Renal pelvis (tissue), 4 donors: ENCODE measurements around the gene KIAA0753. TPM values are rescaled to one million over a fixed set of nuclear protein-coding genes. Genes with fewer than 3 reads are reported as not detected.

ENCODE experiments used
- DNase-seq: peaks from one replicate; pipeline ENCODE4 v3.0.0-alpha.2; 2013
- polyA plus RNA-seq, 3 donors: library from polyadenylated mRNA; unstranded; fragments of 120-200 nt; gene quantifications; one replicate each; pipeline ENCODE4 v1.2.1, GENCODE V29; 2013; ENCODE audit not compliant: insufficient read length in 3 of 3

The KIAA0753 gene
- polyA plus RNA-seq, 3 donors, result 34.4 to 46.2 (median 41.4) TPM

GRCh38 chr17:6643451-6644125 lies 3.1 kb upstream of the KIAA0753 start:
- DNase-seq, result no peak

GRCh38 chr17:6642592-6642991 lies 2.1 kb upstream of the KIAA0753 start:
- DNase-seq, result no peak

GRCh38 chr17:6641247-6641863 lies 844 bp upstream of the KIAA0753 start:
- DNase-seq, result no peak

GRCh38 chr17:6639586-6640535 lies 650 bp downstream of the KIAA0753 start:
- no peak for DNase-seq

GRCh38 chr17:6639014-6639585 lies 1.4 kb downstream of the KIAA0753 start:
- DNase-seq, result no peak

GRCh38 chr17:6638046-6638908 lies 2.2 kb downstream of the KIAA0753 start:
- DNase-seq, result no peak

GRCh38 chr17:6637458-6637840 lies 3.1 kb downstream of the KIAA0753 start:
- DNase-seq, result no peak

- no peak for DNase-seq
Measured at GRCh38 chr17:6636616-6637457, 3.7 kb downstream of the KIAA0753 start.

- DNase-seq, result no peak
Measured at GRCh38 chr17:6636105-6636504, 4.4 kb downstream of the KIAA0753 start.

GRCh38 chr17:6633263-6633662 lies 7.2 kb downstream of the KIAA0753 start:
- no peak for DNase-seq

GRCh38 chr17:6632530-6632929 lies 8.0 kb downstream of the KIAA0753 start:
- no peak for DNase-seq

GRCh38 chr17:6630390-6630789 lies 10.1 kb downstream of the KIAA0753 start:
- DNase-seq, result no peak

- DNase-seq, result no peak
Measured at GRCh38 chr17:6627019-6627418, 13.5 kb downstream of the KIAA0753 start.

GRCh38 chr17:6626616-6627015 lies 13.9 kb downstream of the KIAA0753 start:
- DNase-seq, result no peak

- DNase-seq, result no peak
Measured at GRCh38 chr17:6623941-6624340, 16.6 kb downstream of the KIAA0753 start.

- no peak for DNase-seq
Measured at GRCh38 chr17:6611231-6611630, 29.3 kb downstream of the KIAA0753 start.

- DNase-seq, result no peak
Measured at GRCh38 chr17:6610011-6610410, 30.5 kb downstream of the KIAA0753 start.

GRCh38 chr17:6608321-6608720 lies 32.2 kb downstream of the KIAA0753 start:
- no peak for DNase-seq

GRCh38 chr17:6605142-6605541 lies 35.4 kb downstream of the KIAA0753 start:
- DNase-seq, result no peak

GRCh38 chr17:6603744-6604325 lies 36.7 kb downstream of the KIAA0753 start:
- DNase-seq, result peak; percentile 20
